GM06990 (cell line): ENCODE measurements around the gene TMEM184C.

Experiments
- DNase-seq: peaks from one replicate; pipeline ENCODE4 v3.0.0-alpha.2; 2011; ENCODE audit not compliant: insufficient read length; ENCODE audit errors: extremely low read depth
- H3K27me3 ChIP-seq: replicated peaks from 2 replicates; pipeline ENCODE4 v1.6.0; 2011; ENCODE audit warnings: low read length; ENCODE audit not compliant: control insufficient read depth, insufficient read depth
- H3K36me3 ChIP-seq: 2 replicates; pipeline ENCODE4 v1.5.1; 2011; ENCODE audit warnings: low read length; ENCODE audit not compliant: control insufficient read depth, insufficient read depth
- H3K4me3 ChIP-seq: replicated peaks from 2 replicates; pipeline ENCODE4 v1.5.1; 2011; ENCODE audit warnings: low read depth, mild to moderate bottlenecking, control low read depth, low read length
- CTCF ChIP-seq: IDR thresholded peaks from 2 replicates; pipeline ENCODE4 v1.5.1; 2011; ENCODE audit warnings: low read length, control low read depth, mild to moderate bottlenecking, inconsistent platforms; ENCODE audit not compliant: insufficient read depth, poor library complexity, severe bottlenecking

Gene TMEM184C

GRCh38 chr4:147678796-147679549 is 61.8 kb downstream of the TMEM184C start:
- peaks cover 6% of the 10 kb centered on the region for H3K36me3 ChIP-seq
- DNase-seq, result no peak
- no peak overlapping the region for H3K4me3 ChIP-seq

GRCh38 chr4:147682755-147683154 is 65.6 kb downstream of the TMEM184C start:
- TF ChIP-seq CTCF, result no peak
- peak overlapping the region; percentile 96 for H3K4me3 ChIP-seq
- H3K27me3 ChIP-seq, result no peaks in the 10 kb centered on the region
- peaks cover 6% of the 10 kb centered on the region for H3K36me3 ChIP-seq
- no peak for DNase-seq

More at GRCh38 chr4:147678796-147679549, 61.8 kb downstream of the TMEM184C start:
- TF ChIP-seq CTCF, result peak; percentile 56
- no peaks in the 10 kb centered on the region for H3K27me3 ChIP-seq

GRCh38 chr4:147683188-147683591 is 66.0 kb downstream of the TMEM184C start:
- Histone ChIP-seq H3K27me3 (no peaks in the 10 kb centered on the region), H3K4me3 (peak overlapping the region; percentile 96), H3K36me3 (peaks cover 6% of the 10 kb centered on the region)
- TF ChIP-seq CTCF, result no peak
- DNase-seq, result no peak

GRCh38 chr4:147683717-147684700 is 66.8 kb downstream of the TMEM184C start, which contains the start of gene PRMT9:
TSS of gene PRMT9 (minus strand) at chr4:147684163. CDS start at chr4:147683987, 176 bp downstream.
- Histone ChIP-seq H3K36me3 (peaks cover under 1% of the 10 kb centered on the region), H3K27me3 (no peaks in the 10 kb centered on the region), H3K4me3 (peak within 1 kb of the TSS; percentile 96)
- peak; percentile 94 for DNase-seq
- TF ChIP-seq CTCF, result no peak

GRCh38 chr4:147689067-147689466 is 71.9 kb downstream of the TMEM184C start:
- no peak for DNase-seq
- no peaks in the 10 kb centered on the region for H3K27me3 ChIP-seq
- H3K36me3 ChIP-seq, result no peaks in the 10 kb centered on the region
- no peak overlapping the region for H3K4me3 ChIP-seq
- no peak for TF ChIP-seq CTCF
